ENCODE data around the gene ATP6V1F. TPM values are rescaled to one million over a fixed set of nuclear protein-coding genes. Genes with fewer than 3 reads are reported as not detected.

ATP6V1F gene
- total and polyA plus RNA-seq, 2 donors (not counting 1 experiment from before 2014, with no cell fraction given), result 124 to 167 TPM

- Histone ChIP-seq H4K20me1 (ENCODE audit: control insufficient read depth, extremely low read depth, insufficient read depth, low read length) (no peaks in the 10 kb centered on the region), H2AFZ (ENCODE audit: low read length) (no peak overlapping the region), H3K9me3 (ENCODE audit: control insufficient read depth, insufficient read depth, low read depth, low read length) (no peaks in the 10 kb centered on the region), H3K4me2 (ENCODE audit: extremely low read depth, insufficient read depth, low read length) (no peak overlapping the region), H3K9ac (ENCODE audit: insufficient read depth, low read length) (no peak overlapping the region), H3K4me1 (ENCODE audit: control insufficient read depth, extremely low read depth, insufficient read depth, low read length) (no peaks in the 10 kb centered on the region), H3K79me2 (ENCODE audit: control insufficient read depth, insufficient read depth, low read length) (no peaks in the 10 kb centered on the region), H3K4me3 (replicated peaks in 1 of 4; ENCODE audit: control extremely low read depth in 1 of 4, insufficient read depth in 1 of 4, low read depth in 3 of 4, low read length in 4 of 4) (no peak overlapping the region), H3K27me3 (ENCODE audit: control insufficient read depth, insufficient read depth, low read length) (no peaks in the 10 kb centered on the region), H3K36me3 (ENCODE audit: control insufficient read depth, insufficient read depth, low read length) (peaks cover 69% of the 10 kb centered on the region), H3K27ac (ENCODE audit: insufficient read depth, low read length) (no peak overlapping the region)
- DNase-seq (ENCODE audit: low read depth in 2 of 2), result no peak
- no peak for TF ChIP-seq EZH2 (IDR thresholded peaks at IDR 0.05; ENCODE audit: low read length, missing control alignments)
- TF ChIP-seq CTCF (conservative IDR thresholded peaks at IDR 0.05 in 1 of 2, IDR thresholded peaks at IDR 0.05 in 1 of 2; ENCODE audit: low read depth in 1 of 2, low read length in 2 of 2), result no peak
Observed at GRCh38 chr7:128845475-128845874, 17.2 kb upstream of the ATP6V1F start.

- H2AFZ ChIP-seq (ENCODE audit: low read length), result no peak overlapping the region
- H3K4me2 ChIP-seq (ENCODE audit: extremely low read depth, insufficient read depth, low read length), result no peak overlapping the region
- no peak overlapping the region for H3K9ac ChIP-seq (ENCODE audit: insufficient read depth, low read length)
- no peaks in the 10 kb centered on the region for H3K79me2 ChIP-seq (ENCODE audit: control insufficient read depth, insufficient read depth, low read length)
- TF ChIP-seq EZH2 (IDR thresholded peaks at IDR 0.05; ENCODE audit: low read length, missing control alignments) (no peak), CTCF (conservative IDR thresholded peaks at IDR 0.05 in 1 of 2, IDR thresholded peaks at IDR 0.05 in 1 of 2; ENCODE audit: low read depth in 1 of 2, low read length in 2 of 2) (no peak)
- peaks cover 2% of the 10 kb centered on the region for H4K20me1 ChIP-seq (ENCODE audit: control insufficient read depth, extremely low read depth, insufficient read depth, low read length)
- peaks cover 69% of the 10 kb centered on the region for H3K36me3 ChIP-seq (ENCODE audit: control insufficient read depth, insufficient read depth, low read length)
- H3K9me3 ChIP-seq (ENCODE audit: control insufficient read depth, insufficient read depth, low read depth, low read length), result no peaks in the 10 kb centered on the region
- H3K4me3 ChIP-seq (replicated peaks in 1 of 4; ENCODE audit: control extremely low read depth in 1 of 4, insufficient read depth in 1 of 4, low read depth in 3 of 4, low read length in 4 of 4), result no peak overlapping the region
- H3K27ac ChIP-seq (ENCODE audit: insufficient read depth, low read length), result no peak overlapping the region
- DNase-seq (ENCODE audit: low read depth in 2 of 2), result no peak
- no peaks in the 10 kb centered on the region for H3K4me1 ChIP-seq (ENCODE audit: control insufficient read depth, extremely low read depth, insufficient read depth, low read length)
- no peaks in the 10 kb centered on the region for H3K27me3 ChIP-seq (ENCODE audit: control insufficient read depth, insufficient read depth, low read length)
Observed at GRCh38 chr7:128845987-128846386, 16.7 kb upstream of the ATP6V1F start.

- H2AFZ ChIP-seq (ENCODE audit: low read length), result no peak overlapping the region
- H3K79me2 ChIP-seq (ENCODE audit: control insufficient read depth, insufficient read depth, low read length), result no peaks in the 10 kb centered on the region
- no peaks in the 10 kb centered on the region for H3K27me3 ChIP-seq (ENCODE audit: control insufficient read depth, insufficient read depth, low read length)
- H3K9me3 ChIP-seq (ENCODE audit: control insufficient read depth, insufficient read depth, low read depth, low read length), result no peaks in the 10 kb centered on the region
- no peak overlapping the region for H3K4me2 ChIP-seq (ENCODE audit: extremely low read depth, insufficient read depth, low read length)
- H3K4me3 ChIP-seq (replicated peaks in 1 of 4; ENCODE audit: control extremely low read depth in 1 of 4, insufficient read depth in 1 of 4, low read depth in 3 of 4, low read length in 4 of 4), result no peak overlapping the region
- DNase-seq (ENCODE audit: low read depth in 2 of 2), result no peak
- no peak overlapping the region for H3K9ac ChIP-seq (ENCODE audit: insufficient read depth, low read length)
- H3K27ac ChIP-seq (ENCODE audit: insufficient read depth, low read length), result no peak overlapping the region
- no peak for TF ChIP-seq CTCF (conservative IDR thresholded peaks at IDR 0.05 in 1 of 2, IDR thresholded peaks at IDR 0.05 in 1 of 2; ENCODE audit: low read depth in 1 of 2, low read length in 2 of 2)
- TF ChIP-seq EZH2 (IDR thresholded peaks at IDR 0.05; ENCODE audit: low read length, missing control alignments), result no peak
- H3K4me1 ChIP-seq (ENCODE audit: control insufficient read depth, extremely low read depth, insufficient read depth, low read length), result no peaks in the 10 kb centered on the region
- peaks cover 70% of the 10 kb centered on the region for H3K36me3 ChIP-seq (ENCODE audit: control insufficient read depth, insufficient read depth, low read length)
- peaks cover 2% of the 10 kb centered on the region for H4K20me1 ChIP-seq (ENCODE audit: control insufficient read depth, extremely low read depth, insufficient read depth, low read length)
Observed at GRCh38 chr7:128846781-128847444, 15.7 kb upstream of the ATP6V1F start.
